CD4-positive, alpha-beta T cell treated with Interleukin-15 for 4 hours (primary cell): ENCODE data around the gene PIK3R5.
A peak's percentile ranks its signal among the peaks of the same experiment; 100 is the strongest.
"Not testable (repeated sequence)": the region's sequence is repeated elsewhere in the genome, so short reads cannot be mapped to it uniquely, and the experiment has no call there.

Source experiments
- DNase-seq: peaks from one replicate; pipeline ENCODE4 v3.0.0-alpha.2; 2020; ENCODE audit warnings: low spot score

Gene PIK3R5

GRCh38 chr17:8896641-8897635 lies 68.6 kb downstream of the PIK3R5 start:
- no peak for DNase-seq

- no peak for DNase-seq
Observed at GRCh38 chr17:8896087-8896486, 69.4 kb downstream of the PIK3R5 start.

GRCh38 chr17:8894673-8895578 lies 70.6 kb downstream of the PIK3R5 start:
- peak; percentile 55 for DNase-seq

- no peak for DNase-seq
Observed at GRCh38 chr17:8894202-8894671, 71.3 kb downstream of the PIK3R5 start.

GRCh38 chr17:8893621-8894201 lies 71.8 kb downstream of the PIK3R5 start:
- DNase-seq: no peak

GRCh38 chr17:8893059-8893458 lies 72.4 kb downstream of the PIK3R5 start:
- no peak for DNase-seq

- no peak for DNase-seq
Observed at GRCh38 chr17:8892338-8892690, 73.2 kb downstream of the PIK3R5 start.

GRCh38 chr17:8890671-8891070 lies 74.8 kb downstream of the PIK3R5 start:
- no peak for DNase-seq

- no peak for DNase-seq
Observed at GRCh38 chr17:8889458-8890210, 75.9 kb downstream of the PIK3R5 start.

- DNase-seq: no peak
Observed at GRCh38 chr17:8888704-8889302, 76.7 kb downstream of the PIK3R5 start.

GRCh38 chr17:8887834-8888703 lies 77.4 kb downstream of the PIK3R5 start:
- no peak for DNase-seq

- DNase-seq: no peak
Observed at GRCh38 chr17:8887301-8887700, 78.2 kb downstream of the PIK3R5 start.

- DNase-seq: no peak
Observed at GRCh38 chr17:8885967-8886684, 79.4 kb downstream of the PIK3R5 start.

GRCh38 chr17:8885163-8885966 lies 80.1 kb downstream of the PIK3R5 start:
- not testable (repeated sequence) for DNase-seq

- DNase-seq: no peak
Observed at GRCh38 chr17:8884336-8884990, 81.0 kb downstream of the PIK3R5 start.

GRCh38 chr17:8883353-8883752 lies 82.2 kb downstream of the PIK3R5 start:
- no peak for DNase-seq

GRCh38 chr17:8881606-8882005 lies 83.9 kb downstream of the PIK3R5 start:
- no peak for DNase-seq

GRCh38 chr17:8880466-8880865 lies 85.0 kb downstream of the PIK3R5 start:
- no peak for DNase-seq
